ENCODE data around the gene CELSR1.

The CELSR1 gene

GRCh38 chr22:46366801-46367706, 170.4 kb downstream of the CELSR1 start:
- DNase-seq (ENCODE audit: low spot score): no peak
- H3K4me1 Mint-ChIP-seq (ENCODE audit: low read depth): no peaks in the 10 kb centered on the region
- H3K27me3 Mint-ChIP-seq (ENCODE audit: low read depth): peaks cover 4% of the 10 kb centered on the region
- no peak overlapping the region for H3K4me3 Mint-ChIP-seq
- no peaks in the 10 kb centered on the region for H3K9me3 Mint-ChIP-seq
- no peak overlapping the region for H3K27ac Mint-ChIP-seq
- no peaks in the 10 kb centered on the region for H3K36me3 Mint-ChIP-seq (ENCODE audit: low read depth)

GRCh38 chr22:46366327-46366731, 171.1 kb downstream of the CELSR1 start:
- H3K4me3 Mint-ChIP-seq: no peak overlapping the region
- no peaks in the 10 kb centered on the region for H3K9me3 Mint-ChIP-seq
- no peak overlapping the region for H3K27ac Mint-ChIP-seq
- H3K4me1 Mint-ChIP-seq (ENCODE audit: low read depth): no peaks in the 10 kb centered on the region
- no peaks in the 10 kb centered on the region for H3K27me3 Mint-ChIP-seq (ENCODE audit: low read depth)
- H3K36me3 Mint-ChIP-seq (ENCODE audit: low read depth): no peaks in the 10 kb centered on the region
- no peak for DNase-seq (ENCODE audit: low spot score)

- Mint-ChIP-seq H3K4me1 (ENCODE audit: low read depth) (no peaks in the 10 kb centered on the region), H3K9me3 (no peaks in the 10 kb centered on the region), H3K27me3 (ENCODE audit: low read depth) (no peaks in the 10 kb centered on the region), H3K4me3 (no peak overlapping the region), H3K27ac (no peak overlapping the region), H3K36me3 (ENCODE audit: low read depth) (no peaks in the 10 kb centered on the region)
- DNase-seq (ENCODE audit: low spot score): no peak
Measured at GRCh38 chr22:46365166-46365624, 172.2 kb downstream of the CELSR1 start.

- no peaks in the 10 kb centered on the region for H3K27me3 Mint-ChIP-seq (ENCODE audit: low read depth)
Measured at GRCh38 chr22:46364341-46365165, 172.9 kb downstream of the CELSR1 start.

GRCh38 chr22:46363611-46364321, 173.7 kb downstream of the CELSR1 start:
- Mint-ChIP-seq H3K4me3 (no peak overlapping the region), H3K27me3 (ENCODE audit: low read depth) (no peaks in the 10 kb centered on the region), H3K9me3 (no peaks in the 10 kb centered on the region), H3K27ac (no peak overlapping the region), H3K4me1 (ENCODE audit: low read depth) (no peaks in the 10 kb centered on the region), H3K36me3 (ENCODE audit: low read depth) (no peaks in the 10 kb centered on the region)
- no peak for DNase-seq (ENCODE audit: low spot score)

More at GRCh38 chr22:46364341-46365165, 172.9 kb downstream of the CELSR1 start:
- H3K4me1 Mint-ChIP-seq (ENCODE audit: low read depth): no peaks in the 10 kb centered on the region
- H3K27ac Mint-ChIP-seq: no peak overlapping the region
- DNase-seq (ENCODE audit: low spot score): no peak
- no peak overlapping the region for H3K4me3 Mint-ChIP-seq
- no peaks in the 10 kb centered on the region for H3K9me3 Mint-ChIP-seq
- no peaks in the 10 kb centered on the region for H3K36me3 Mint-ChIP-seq (ENCODE audit: low read depth)

GRCh38 chr22:46362934-46363515, 174.4 kb downstream of the CELSR1 start:
- no peaks in the 10 kb centered on the region for H3K36me3 Mint-ChIP-seq (ENCODE audit: low read depth)
- DNase-seq (ENCODE audit: low spot score): no peak
- H3K4me1 Mint-ChIP-seq (ENCODE audit: low read depth): no peaks in the 10 kb centered on the region
- no peak overlapping the region for H3K27ac Mint-ChIP-seq
- H3K4me3 Mint-ChIP-seq: no peak overlapping the region
- H3K27me3 Mint-ChIP-seq (ENCODE audit: low read depth): no peaks in the 10 kb centered on the region
- H3K9me3 Mint-ChIP-seq: no peaks in the 10 kb centered on the region

GRCh38 chr22:46362203-46362933, 175.1 kb downstream of the CELSR1 start:
- H3K9me3 Mint-ChIP-seq: no peaks in the 10 kb centered on the region

GRCh38 chr22:46361826-46362202, 175.6 kb downstream of the CELSR1 start:
- Mint-ChIP-seq H3K27me3 (ENCODE audit: low read depth) (no peaks in the 10 kb centered on the region), H3K9me3 (no peaks in the 10 kb centered on the region), H3K4me1 (ENCODE audit: low read depth) (no peaks in the 10 kb centered on the region), H3K36me3 (ENCODE audit: low read depth) (no peaks in the 10 kb centered on the region), H3K4me3 (no peak overlapping the region), H3K27ac (no peak overlapping the region)
- no peak for DNase-seq (ENCODE audit: low spot score)

More at GRCh38 chr22:46362203-46362933, 175.1 kb downstream of the CELSR1 start:
- H3K27ac Mint-ChIP-seq: no peak overlapping the region
- no peaks in the 10 kb centered on the region for H3K4me1 Mint-ChIP-seq (ENCODE audit: low read depth)
- DNase-seq (ENCODE audit: low spot score): no peak
- no peaks in the 10 kb centered on the region for H3K27me3 Mint-ChIP-seq (ENCODE audit: low read depth)
- H3K36me3 Mint-ChIP-seq (ENCODE audit: low read depth): no peaks in the 10 kb centered on the region
- H3K4me3 Mint-ChIP-seq: no peak overlapping the region

GRCh38 chr22:46360891-46361290, 176.5 kb downstream of the CELSR1 start:
- Mint-ChIP-seq H3K4me1 (ENCODE audit: low read depth) (no peaks in the 10 kb centered on the region), H3K4me3 (no peak overlapping the region), H3K36me3 (ENCODE audit: low read depth) (no peaks in the 10 kb centered on the region), H3K9me3 (no peaks in the 10 kb centered on the region), H3K27ac (no peak overlapping the region), H3K27me3 (ENCODE audit: low read depth) (no peaks in the 10 kb centered on the region)
- DNase-seq (ENCODE audit: low spot score): no peak

GRCh38 chr22:46360097-46360496, 177.3 kb downstream of the CELSR1 start:
- Mint-ChIP-seq H3K27me3 (ENCODE audit: low read depth) (no peaks in the 10 kb centered on the region), H3K36me3 (ENCODE audit: low read depth) (no peaks in the 10 kb centered on the region), H3K4me1 (ENCODE audit: low read depth) (no peaks in the 10 kb centered on the region), H3K9me3 (no peaks in the 10 kb centered on the region), H3K27ac (no peak overlapping the region), H3K4me3 (no peak overlapping the region)
- no peak for DNase-seq (ENCODE audit: low spot score)

GRCh38 chr22:46359362-46359761, 178.1 kb downstream of the CELSR1 start:
- H3K27ac Mint-ChIP-seq: no peak overlapping the region
- no peaks in the 10 kb centered on the region for H3K9me3 Mint-ChIP-seq
- H3K4me1 Mint-ChIP-seq (ENCODE audit: low read depth): no peaks in the 10 kb centered on the region
- no peaks in the 10 kb centered on the region for H3K36me3 Mint-ChIP-seq (ENCODE audit: low read depth)
- no peaks in the 10 kb centered on the region for H3K27me3 Mint-ChIP-seq (ENCODE audit: low read depth)
- DNase-seq (ENCODE audit: low spot score): no peak
- no peak overlapping the region for H3K4me3 Mint-ChIP-seq

GRCh38 chr22:46358766-46359165, 178.7 kb downstream of the CELSR1 start:
- DNase-seq (ENCODE audit: low spot score): no peak
- Mint-ChIP-seq H3K36me3 (ENCODE audit: low read depth) (no peaks in the 10 kb centered on the region), H3K27ac (no peak overlapping the region), H3K4me3 (no peak overlapping the region), H3K27me3 (ENCODE audit: low read depth) (no peaks in the 10 kb centered on the region), H3K9me3 (no peaks in the 10 kb centered on the region), H3K4me1 (ENCODE audit: low read depth) (no peaks in the 10 kb centered on the region)

All from T-helper 2 cell treated with Interferon-gamma antibody and Interleukin-4, amounts not matched to agents 5 μg/mL and 100 μg/mL, for 36 hours (primary cell).